Measurements from ENCODE around the gene MYOD1.

GRCh38 chr11:17770048-17770652, 50.8 kb downstream of the MYOD1 start:
- TF ChIP-seq, protein P1, sequence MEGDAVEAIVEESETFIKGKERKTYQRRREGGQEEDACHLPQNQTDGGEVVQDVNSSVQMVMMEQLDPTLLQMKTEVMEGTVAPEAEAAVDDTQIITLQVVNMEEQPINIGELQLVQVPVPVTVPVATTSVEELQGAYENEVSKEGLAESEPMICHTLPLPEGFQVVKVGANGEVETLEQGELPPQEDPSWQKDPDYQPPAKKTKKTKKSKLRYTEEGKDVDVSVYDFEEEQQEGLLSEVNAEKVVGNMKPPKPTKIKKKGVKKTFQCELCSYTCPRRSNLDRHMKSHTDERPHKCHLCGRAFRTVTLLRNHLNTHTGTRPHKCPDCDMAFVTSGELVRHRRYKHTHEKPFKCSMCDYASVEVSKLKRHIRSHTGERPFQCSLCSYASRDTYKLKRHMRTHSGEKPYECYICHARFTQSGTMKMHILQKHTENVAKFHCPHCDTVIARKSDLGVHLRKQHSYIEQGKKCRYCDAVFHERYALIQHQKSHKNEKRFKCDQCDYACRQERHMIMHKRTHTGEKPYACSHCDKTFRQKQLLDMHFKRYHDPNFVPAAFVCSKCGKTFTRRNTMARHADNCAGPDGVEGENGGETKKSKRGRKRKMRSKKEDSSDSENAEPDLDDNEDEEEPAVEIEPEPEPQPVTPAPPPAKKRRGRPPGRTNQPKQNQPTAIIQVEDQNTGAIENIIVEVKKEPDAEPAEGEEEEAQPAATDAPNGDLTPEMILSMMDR (IDR thresholded peaks at IDR 0.05): peak in 4 of 5 experiments; percentile 35 to 68 (median 50)
- TF ChIP-seq POLR2A (IDR thresholded peaks at IDR 0.05): no peak

All from transverse colon (tissue), 3 donors.